Nephron progenitor cell (in vitro differentiated cells): Measurements from ENCODE around the gene UQCRC2.

Experiments
- DNase-seq: peaks from one replicate; pipeline ENCODE4 v3.0.0; 2021
- H3K27ac Mint-ChIP-seq: 2 replicates; pipeline ENCODE4 v1.8.0; 2021; ENCODE audit warnings: mild to moderate bottlenecking, moderate library complexity, mixed read lengths
- H3K27me3 Mint-ChIP-seq: 2 replicates; pipeline ENCODE4 v1.8.0; 2021; ENCODE audit warnings: mild to moderate bottlenecking, low read depth, mixed read lengths; ENCODE audit not compliant: poor library complexity
- H3K36me3 Mint-ChIP-seq: 2 replicates; pipeline ENCODE4 v1.8.0; 2021; ENCODE audit warnings: low read depth, mixed read lengths
- H3K4me1 Mint-ChIP-seq: 2 replicates; pipeline ENCODE4 v1.8.0; 2021; ENCODE audit warnings: mixed read lengths
- H3K4me3 Mint-ChIP-seq: 2 replicates; pipeline ENCODE4 v1.8.0; 2021; ENCODE audit warnings: mild to moderate bottlenecking, moderate library complexity, mixed read lengths
- H3K9me3 Mint-ChIP-seq: 2 replicates; pipeline ENCODE4 v1.8.0; 2021; ENCODE audit warnings: mild to moderate bottlenecking, moderate library complexity, mixed read lengths
- CTCF ChIP-seq: fragments of 200-600 bp; sonication (generic); IDR thresholded peaks from 2 replicates; pipeline ENCODE4 v1.5.0; 2021; ENCODE audit warnings: antibody characterized with exemption

The UQCRC2 gene

DNA sequence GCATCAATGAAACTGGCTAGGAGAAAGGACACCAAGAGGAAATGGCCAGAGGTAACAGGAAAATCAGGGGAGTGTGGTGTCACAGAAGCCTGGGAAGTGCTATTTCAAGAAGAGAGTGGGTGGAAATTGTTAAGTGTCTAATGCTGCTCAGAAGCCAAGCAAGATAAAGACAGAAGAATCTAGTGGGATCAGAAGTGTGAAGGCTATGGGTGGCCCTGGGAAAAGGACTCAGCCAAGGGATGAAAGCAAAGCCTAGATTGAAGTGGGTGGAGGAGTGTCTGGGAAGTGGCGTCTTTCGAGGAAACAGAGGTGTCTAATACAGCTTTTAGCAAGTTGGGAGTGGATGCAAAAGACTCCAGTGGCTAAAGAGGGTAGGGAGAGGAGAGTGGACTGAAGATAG is 34.3 kb downstream of the UQCRC2 start:
- TF ChIP-seq CTCF: no peak
- no peaks in the 10 kb centered on the region for H3K9me3 Mint-ChIP-seq
- peaks cover under 1% of the 10 kb centered on the region for H3K27me3 Mint-ChIP-seq
- peaks cover 24% of the 10 kb centered on the region for H3K36me3 Mint-ChIP-seq
- H3K27ac Mint-ChIP-seq: no peak overlapping the region
- no peak overlapping the region for H3K4me3 Mint-ChIP-seq
- DNase-seq: no peak
- H3K4me1 Mint-ChIP-seq: peaks cover 19% of the 10 kb centered on the region

DNA sequence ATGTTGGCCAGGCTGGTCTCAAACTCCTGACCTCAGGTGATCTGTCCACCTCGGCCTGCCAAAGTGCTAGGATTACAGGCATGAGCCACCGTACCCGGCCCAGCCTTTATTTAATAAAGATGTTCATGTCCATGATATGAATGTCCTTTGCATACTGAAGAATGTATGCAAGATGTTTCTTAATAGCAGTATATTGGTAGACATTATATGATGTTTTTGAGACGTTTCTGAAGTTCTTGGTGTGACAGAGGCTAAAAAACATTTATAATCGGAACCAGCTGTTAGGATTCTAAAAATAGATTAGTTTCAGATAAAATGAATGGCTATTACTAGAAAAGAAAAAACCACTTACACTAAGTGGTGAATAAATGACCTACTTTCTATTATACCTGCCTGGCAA is 36.0 kb downstream of the UQCRC2 start:
- Mint-ChIP-seq H3K9me3 (no peaks in the 10 kb centered on the region), H3K4me1 (peaks cover 19% of the 10 kb centered on the region), H3K36me3 (peaks cover 11% of the 10 kb centered on the region), H3K4me3 (no peak overlapping the region), H3K27ac (no peak overlapping the region), H3K27me3 (peaks cover 7% of the 10 kb centered on the region)
- no peak for TF ChIP-seq CTCF
- no peak for DNase-seq

GRCh38 chr16:21989751-21990150 is 36.6 kb downstream of the UQCRC2 start:
- no peak for TF ChIP-seq CTCF
- H3K9me3 Mint-ChIP-seq: no peaks in the 10 kb centered on the region
- no peak overlapping the region for H3K27ac Mint-ChIP-seq
- H3K36me3 Mint-ChIP-seq: peaks cover 9% of the 10 kb centered on the region
- peaks cover 7% of the 10 kb centered on the region for H3K27me3 Mint-ChIP-seq
- no peak for DNase-seq
- H3K4me1 Mint-ChIP-seq: peaks cover 19% of the 10 kb centered on the region
- no peak overlapping the region for H3K4me3 Mint-ChIP-seq

GRCh38 chr16:21990381-21990944 is 37.3 kb downstream of the UQCRC2 start:
- Mint-ChIP-seq H3K36me3 (peaks cover 7% of the 10 kb centered on the region), H3K9me3 (no peaks in the 10 kb centered on the region), H3K27ac (no peak overlapping the region), H3K4me3 (no peak overlapping the region), H3K4me1 (peaks cover 19% of the 10 kb centered on the region), H3K27me3 (peaks cover 7% of the 10 kb centered on the region)
- no peak for TF ChIP-seq CTCF
- no peak for DNase-seq

GRCh38 chr16:21991621-21992020 is 38.5 kb downstream of the UQCRC2 start:
- H3K27me3 Mint-ChIP-seq: peaks cover 11% of the 10 kb centered on the region
- peaks cover 3% of the 10 kb centered on the region for H3K36me3 Mint-ChIP-seq
- no peak overlapping the region for H3K27ac Mint-ChIP-seq
- DNase-seq: no peak
- peaks cover 19% of the 10 kb centered on the region for H3K4me1 Mint-ChIP-seq
- H3K9me3 Mint-ChIP-seq: no peaks in the 10 kb centered on the region
- TF ChIP-seq CTCF: no peak
- no peak overlapping the region for H3K4me3 Mint-ChIP-seq

DNA sequence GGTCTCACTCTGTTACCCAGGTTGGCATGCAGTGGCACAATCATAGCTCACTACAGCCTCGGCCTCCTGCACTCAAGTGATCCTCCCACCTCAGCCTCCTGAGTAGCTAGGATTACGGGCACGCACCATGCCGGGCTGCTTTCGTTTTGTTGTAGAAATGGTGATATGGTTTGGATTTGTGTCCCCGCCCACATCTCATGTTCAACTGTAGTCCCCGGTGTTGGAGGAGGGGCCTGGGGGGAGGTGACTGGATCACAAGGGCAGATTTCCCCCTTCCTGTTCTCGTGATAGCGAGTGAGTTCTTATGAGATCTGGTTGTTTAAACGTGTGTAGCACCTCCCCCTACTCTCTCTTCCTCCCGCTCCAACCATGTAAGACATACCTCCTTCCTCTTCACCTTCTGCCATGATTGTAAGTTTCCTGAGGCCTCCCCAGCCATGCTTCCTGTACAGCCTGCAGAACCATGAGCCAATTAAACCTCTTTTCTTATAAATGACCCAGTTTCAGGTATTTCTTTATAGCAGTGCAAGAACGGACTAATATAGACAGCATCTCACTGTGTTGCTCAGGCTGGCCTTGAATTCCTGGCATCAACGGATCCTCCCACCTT is 41.8 kb downstream of the UQCRC2 start:
- no peaks in the 10 kb centered on the region for H3K9me3 Mint-ChIP-seq
- no peak for TF ChIP-seq CTCF
- DNase-seq: no peak
- peaks cover 23% of the 10 kb centered on the region for H3K27me3 Mint-ChIP-seq
- H3K4me1 Mint-ChIP-seq: peaks cover 18% of the 10 kb centered on the region
- H3K36me3 Mint-ChIP-seq: no peaks in the 10 kb centered on the region
- no peak overlapping the region for H3K4me3 Mint-ChIP-seq
- H3K27ac Mint-ChIP-seq: no peak overlapping the region
